Thyroid gland (tissue), 4 donors: ENCODE data around the gene NREP.

Experiments
- POLR2A ChIP-seq, 2 donors: fragments of 450-650 bp; IDR thresholded peaks; one replicate each; pipeline ENCODE4 v1.6.1; 2017; ENCODE audit warnings: antibody characterized with exemption in 2 of 2, mild to moderate bottlenecking in 2 of 2, moderate library complexity in 1 of 2
- TF ChIP-seq, protein P1 (sequence below), 6 experiments: fragments of 200-600 bp in 3 of 6; fragments of 450-650 bp in 3 of 6; sonication (generic) in 3 of 6; IDR thresholded peaks; one replicate each; pipeline ENCODE4 v1.5.1; 2016 to 2019; ENCODE audit warnings: antibody characterized with exemption in 6 of 6, mild to moderate bottlenecking in 2 of 6, inconsistent platforms in 1 of 6, moderate library complexity in 1 of 6

DNA sequence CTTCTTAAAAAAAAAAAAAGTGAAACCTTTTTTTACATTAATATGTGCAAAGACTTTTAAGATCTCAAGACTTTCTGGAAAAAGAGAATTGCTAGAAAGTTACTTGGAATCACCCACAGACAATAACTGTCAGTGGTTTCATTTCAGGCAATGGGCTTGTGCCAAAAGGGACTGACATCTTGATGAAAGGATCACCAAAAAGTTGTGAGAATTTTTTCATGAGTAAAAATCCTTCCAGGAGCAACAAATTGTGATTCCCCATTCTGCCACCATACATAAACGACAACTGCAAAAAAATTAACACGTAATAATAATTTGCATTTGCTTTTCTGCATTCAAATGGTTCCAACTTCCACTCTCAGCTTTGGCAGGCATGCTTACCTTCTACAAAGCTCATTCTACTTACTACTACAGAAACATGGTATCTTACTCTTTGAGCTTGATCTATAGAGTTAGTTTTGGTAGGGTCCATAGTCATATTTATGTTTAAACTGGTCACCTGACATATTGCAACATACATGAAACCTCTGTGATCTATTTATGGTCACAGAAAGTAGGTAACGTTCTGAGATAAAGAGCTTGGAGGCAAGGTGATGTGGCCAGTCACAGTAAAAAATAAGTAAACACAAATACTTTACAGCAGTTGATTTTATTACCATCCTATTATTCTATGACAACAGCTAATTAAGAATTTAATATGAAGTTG, 3.0 kb downstream of the NREP start:
- TF ChIP-seq, protein P1, sequence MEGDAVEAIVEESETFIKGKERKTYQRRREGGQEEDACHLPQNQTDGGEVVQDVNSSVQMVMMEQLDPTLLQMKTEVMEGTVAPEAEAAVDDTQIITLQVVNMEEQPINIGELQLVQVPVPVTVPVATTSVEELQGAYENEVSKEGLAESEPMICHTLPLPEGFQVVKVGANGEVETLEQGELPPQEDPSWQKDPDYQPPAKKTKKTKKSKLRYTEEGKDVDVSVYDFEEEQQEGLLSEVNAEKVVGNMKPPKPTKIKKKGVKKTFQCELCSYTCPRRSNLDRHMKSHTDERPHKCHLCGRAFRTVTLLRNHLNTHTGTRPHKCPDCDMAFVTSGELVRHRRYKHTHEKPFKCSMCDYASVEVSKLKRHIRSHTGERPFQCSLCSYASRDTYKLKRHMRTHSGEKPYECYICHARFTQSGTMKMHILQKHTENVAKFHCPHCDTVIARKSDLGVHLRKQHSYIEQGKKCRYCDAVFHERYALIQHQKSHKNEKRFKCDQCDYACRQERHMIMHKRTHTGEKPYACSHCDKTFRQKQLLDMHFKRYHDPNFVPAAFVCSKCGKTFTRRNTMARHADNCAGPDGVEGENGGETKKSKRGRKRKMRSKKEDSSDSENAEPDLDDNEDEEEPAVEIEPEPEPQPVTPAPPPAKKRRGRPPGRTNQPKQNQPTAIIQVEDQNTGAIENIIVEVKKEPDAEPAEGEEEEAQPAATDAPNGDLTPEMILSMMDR (IDR thresholded peaks at IDR 0.05): no peak
- no peak for TF ChIP-seq POLR2A (IDR thresholded peaks at IDR 0.05)
